ENCODE measurements around the gene PLPP4. TPM values are rescaled to one million over a fixed set of nuclear protein-coding genes. Genes with fewer than 3 reads are reported as not detected.

PLPP4 gene
- total RNA-seq, 1 experiment from 2014 or later, result not detected

- ATAC-seq, result no peak
- no peak overlapping the region for H3K4me3 ChIP-seq (replicated peaks in 1 of 2; ENCODE audit: low read depth in 1 of 2, low read length in 2 of 2)
- no peaks in the 10 kb centered on the region for H3K36me3 ChIP-seq (ENCODE audit: control insufficient read depth in 1 of 2, insufficient read depth in 2 of 2, low read length in 2 of 2)
- ChIA-PET RAD21 (ENCODE audit: low non-redundant PET in 1 of 2, low total read pairs in 2 of 2, uncharacterized antibody in 2 of 2, unreplicated experiment in 2 of 2) (no interaction called here), CTCF (no interaction called here), POLR2A (no interaction called here)
- no peak for TF ChIP-seq CTCF (IDR thresholded peaks at IDR 0.05 in 2 of 3, conservative IDR thresholded peaks at IDR 0.05 in 1 of 3; ENCODE audit: borderline replicate concordance in 1 of 3, insufficient read depth in 1 of 3, low read depth in 2 of 3, low read length in 2 of 3)
- no peak overlapping the region for H3K27ac ChIP-seq (ENCODE audit: low read depth, low read length)
- no peaks in the 10 kb centered on the region for H4K20me1 ChIP-seq (ENCODE audit: insufficient read depth)
- H3K9me2 ChIP-seq (ENCODE audit: insufficient read depth), result no peaks in the 10 kb centered on the region
- DNase-seq (ENCODE audit: low read depth, low spot score), result no peak
- H3K27me3 ChIP-seq (ENCODE audit: insufficient read depth, low read length), result peaks cover 62% of the 10 kb centered on the region
- H3K4me1 ChIP-seq (ENCODE audit: control insufficient read depth in 1 of 2, insufficient read depth in 2 of 2, low read length in 2 of 2), result no peaks in the 10 kb centered on the region
- intact Hi-C loops (cut with micrococcal nuclease), result no loop called here
- H3K9ac ChIP-seq (ENCODE audit: low read length), result no peak overlapping the region
- no peaks in the 10 kb centered on the region for H3K9me3 ChIP-seq (ENCODE audit: control insufficient read depth in 1 of 2, insufficient read depth in 1 of 2, low read depth in 1 of 2, low read length in 2 of 2)
- no TSS peak for BruUV-seq (replicated peaks)
- H3K4me2 ChIP-seq (ENCODE audit: low read length), result no peak overlapping the region
- H3K79me2 ChIP-seq (ENCODE audit: insufficient read depth, low read length), result no peaks in the 10 kb centered on the region
- H2AFZ ChIP-seq (ENCODE audit: low read depth, low read length, poor library complexity, severe bottlenecking), result no peak overlapping the region
Observed at GRCh38 chr10:120586471-120586872, 129.4 kb downstream of the PLPP4 start.

- TF ChIP-seq CBX3 (IDR thresholded peaks at IDR 0.05; ENCODE audit: low read depth) (no peak), JUND (IDR thresholded peaks at IDR 0.05) (no peak)
- ATAC-seq, result no peak
- BruUV-seq (replicated peaks), result no TSS peak
Observed at GRCh38 chr10:120587061-120587460, 130.0 kb downstream of the PLPP4 start.

More at GRCh38 chr10:120587061-120587460, 130.0 kb downstream of the PLPP4 start:
- POLR2A ChIA-PET, result no interaction called here
- intact Hi-C loops (cut with micrococcal nuclease), result no loop called here
- Histone ChIP-seq H4K20me1 (ENCODE audit: insufficient read depth) (no peaks in the 10 kb centered on the region), H3K27ac (ENCODE audit: low read depth, low read length) (no peak overlapping the region), H3K4me1 (ENCODE audit: control insufficient read depth in 1 of 2, insufficient read depth in 2 of 2, low read length in 2 of 2) (no peaks in the 10 kb centered on the region), H2AFZ (ENCODE audit: low read depth, low read length, poor library complexity, severe bottlenecking) (no peak overlapping the region), H3K9me3 (ENCODE audit: control insufficient read depth in 1 of 2, insufficient read depth in 1 of 2, low read depth in 1 of 2, low read length in 2 of 2) (no peaks in the 10 kb centered on the region), H3K4me2 (ENCODE audit: low read length) (no peak overlapping the region), H3K9ac (ENCODE audit: low read length) (no peak overlapping the region), H3K9me2 (ENCODE audit: insufficient read depth) (no peaks in the 10 kb centered on the region), H3K4me3 (replicated peaks in 1 of 2; ENCODE audit: low read depth in 1 of 2, low read length in 2 of 2) (no peak overlapping the region), H3K79me2 (ENCODE audit: insufficient read depth, low read length) (no peaks in the 10 kb centered on the region), H3K36me3 (ENCODE audit: control insufficient read depth in 1 of 2, insufficient read depth in 2 of 2, low read length in 2 of 2) (no peaks in the 10 kb centered on the region), H3K27me3 (ENCODE audit: insufficient read depth, low read length) (peaks cover 66% of the 10 kb centered on the region)
- no peak for DNase-seq (ENCODE audit: low read depth, low spot score)
- CTCF ChIA-PET, result no interaction called here
- RAD21 ChIA-PET (ENCODE audit: low non-redundant PET in 1 of 2, low total read pairs in 2 of 2, uncharacterized antibody in 2 of 2, unreplicated experiment in 2 of 2), result no interaction called here
